ENCODE measurements around the gene RMC1. TPM values are rescaled to one million over a fixed set of nuclear protein-coding genes. Genes with fewer than 3 reads are reported as not detected.

The RMC1 gene
- total and polyA plus RNA-seq, 2 of the 13 experiments (the other 11 are each of a cell fraction or from before 2014, with no cell fraction given) = 9.4 to 19.5 TPM

- Histone ChIP-seq H3K4me3 (replicated peaks in 1 of 3; ENCODE audit: insufficient read depth in 1 of 3, low read depth in 2 of 3, low read length in 3 of 3) (peak overlapping the region; percentile 78 to 87 (median 82); a peak in 5 of 6 replicates), H3K79me2 (ENCODE audit: insufficient read depth, low read length) (peaks cover 9% of the 10 kb centered on the region), H3K27ac (ENCODE audit: extremely low read length, insufficient read depth, low read length) (no peak overlapping the region), H3K4me1 (ENCODE audit: insufficient read depth, low read length) (peaks cover 27% of the 10 kb centered on the region), H3K4me2 (ENCODE audit: low read depth, low read length) (peak overlapping the region; percentile 84), H4K20me1 (ENCODE audit: insufficient read depth, low read length) (no peaks in the 10 kb centered on the region), H3K9ac (ENCODE audit: insufficient read depth, low read depth, low read length) (peak overlapping the region; percentile 79; the same call in 1 of the 2 replicates), H3K9me3 (ENCODE audit: low read length) (no peaks in the 10 kb centered on the region), H2AFZ (ENCODE audit: low read length) (no peak overlapping the region), H3K27me3 (ENCODE audit: control insufficient read depth in 1 of 2, insufficient read depth in 2 of 2, low read length in 2 of 2) (no peaks in the 10 kb centered on the region), H3K36me3 (replicated peaks in 1 of 2; ENCODE audit: control insufficient read depth in 1 of 2, insufficient read depth in 2 of 2, low read length in 2 of 2) (peaks cover 0 to 20% of the 10 kb centered on the region in 2 experiments)
- WGBS (ENCODE audit: low lambda C conversion rate) = 59% methylated on average over 3 of the region's 3 CpGs
- intact Hi-C loops (cut with micrococcal nuclease; ENCODE audit: unreplicated experiment) (no loop called here), in situ Hi-C loops (cut with HindIII; ENCODE audit: extremely low pct_ligation_motif_present, low pct_unique_long_range_greater_than_20kb) (no loop called here)
- DNase-seq (ENCODE audit: low spot score) (no peak), ATAC-seq (peak; percentile 7; the same call in 1 of the 3 replicates), FAIRE-seq (no peak)
- ChIA-PET CTCF (ENCODE audit: low intra/inter-chr PET ratio, low total read pairs) (no interaction called here), POLR2A (interaction anchor here (1.4 to 1.6 kb wide), 2 partner anchors 17 to 81 kb away, joined by 3 to 6 read pairs; partner anchors contain the start of gene NPC1)
- no TSS peak for BruUV-seq (replicated peaks)
- TF ChIP-seq DPF2 (CRISPR knock-in tag; IDR thresholded peaks at IDR 0.05; ENCODE audit: borderline replicate concordance, low read depth) = no peak
- TF ChIP-seq CCDC6 (CRISPR knock-in tag; IDR thresholded peaks at IDR 0.05) = no peak
- no peak for TF ChIP-seq GZF1 (CRISPR knock-in tag; IDR thresholded peaks at IDR 0.05)
- TF ChIP-seq ZNF121 (CRISPR knock-in tag; IDR thresholded peaks at IDR 0.05) = no peak
- no peak for TF ChIP-seq FOXK1 (CRISPR knock-in tag; IDR thresholded peaks at IDR 0.05; ENCODE audit: borderline replicate concordance, low read depth)
These were observed 1.4 kb downstream of the RMC1 start for GRCh38 chr18:23504720-23505119.

DNA sequence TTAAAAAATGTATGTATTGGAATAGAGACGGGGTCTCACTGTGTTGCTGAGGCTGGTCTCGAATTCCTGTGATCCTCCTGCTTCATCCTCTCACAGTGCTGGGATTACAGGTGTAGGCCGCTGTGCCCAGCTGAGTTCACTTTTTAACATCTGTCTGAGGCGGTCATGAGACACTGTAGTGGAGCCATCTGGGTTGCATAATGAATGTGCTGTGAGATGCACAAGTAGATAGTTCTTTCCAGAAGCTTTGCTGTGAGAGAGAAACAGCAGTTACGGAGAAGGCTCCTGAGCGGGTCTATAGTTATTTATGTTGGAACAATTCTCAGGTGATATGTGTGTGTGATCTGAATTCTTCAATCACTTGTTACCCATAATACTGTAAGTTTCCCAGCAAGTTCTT, 3.1 kb downstream of the RMC1 start:
- Histone ChIP-seq H2AFZ (ENCODE audit: low read length) (no peak overlapping the region), H4K20me1 (ENCODE audit: insufficient read depth, low read length) (no peaks in the 10 kb centered on the region), H3K27ac (ENCODE audit: extremely low read length, insufficient read depth, low read length) (no peak overlapping the region), H3K36me3 (replicated peaks in 1 of 2; ENCODE audit: control insufficient read depth in 1 of 2, insufficient read depth in 2 of 2, low read length in 2 of 2) (peaks cover 0 to 20% of the 10 kb centered on the region in 2 experiments), H3K4me2 (ENCODE audit: low read depth, low read length) (no peak overlapping the region), H3K4me1 (ENCODE audit: insufficient read depth, low read length) (peaks cover 27% of the 10 kb centered on the region), H3K27me3 (ENCODE audit: control insufficient read depth in 1 of 2, insufficient read depth in 2 of 2, low read length in 2 of 2) (no peaks in the 10 kb centered on the region), H3K79me2 (ENCODE audit: insufficient read depth, low read length) (peaks cover 9% of the 10 kb centered on the region), H3K4me3 (replicated peaks in 1 of 3; ENCODE audit: insufficient read depth in 1 of 3, low read depth in 2 of 3, low read length in 3 of 3) (no peak overlapping the region), H3K9me3 (ENCODE audit: low read length) (no peaks in the 10 kb centered on the region), H3K9ac (ENCODE audit: insufficient read depth, low read depth, low read length) (no peak overlapping the region)
- FAIRE-seq (no peak), DNase-seq (ENCODE audit: low spot score) (no peak), ATAC-seq (no peak)
- POLR2A ChIA-PET = no interaction called here
- intact Hi-C loops (cut with micrococcal nuclease; ENCODE audit: unreplicated experiment) (no loop called here), in situ Hi-C loops (cut with HindIII; ENCODE audit: extremely low pct_ligation_motif_present, low pct_unique_long_range_greater_than_20kb) (no loop called here)
- no TSS peak for BruUV-seq (replicated peaks)
- WGBS (ENCODE audit: low lambda C conversion rate) = 88% methylated on average over 6 of the region's 6 CpGs
- CTCF ChIA-PET (ENCODE audit: low intra/inter-chr PET ratio, low total read pairs) = no interaction called here
- no peak for TF ChIP-seq THAP11 (CRISPR knock-in tag; IDR thresholded peaks at IDR 0.05)
- TF ChIP-seq RFXANK (CRISPR knock-in tag; IDR thresholded peaks at IDR 0.05) = no peak
- TF ChIP-seq ZNF75D (CRISPR knock-in tag; IDR thresholded peaks at IDR 0.05; ENCODE audit: borderline replicate concordance) = no peak
- TF ChIP-seq, protein P1, sequence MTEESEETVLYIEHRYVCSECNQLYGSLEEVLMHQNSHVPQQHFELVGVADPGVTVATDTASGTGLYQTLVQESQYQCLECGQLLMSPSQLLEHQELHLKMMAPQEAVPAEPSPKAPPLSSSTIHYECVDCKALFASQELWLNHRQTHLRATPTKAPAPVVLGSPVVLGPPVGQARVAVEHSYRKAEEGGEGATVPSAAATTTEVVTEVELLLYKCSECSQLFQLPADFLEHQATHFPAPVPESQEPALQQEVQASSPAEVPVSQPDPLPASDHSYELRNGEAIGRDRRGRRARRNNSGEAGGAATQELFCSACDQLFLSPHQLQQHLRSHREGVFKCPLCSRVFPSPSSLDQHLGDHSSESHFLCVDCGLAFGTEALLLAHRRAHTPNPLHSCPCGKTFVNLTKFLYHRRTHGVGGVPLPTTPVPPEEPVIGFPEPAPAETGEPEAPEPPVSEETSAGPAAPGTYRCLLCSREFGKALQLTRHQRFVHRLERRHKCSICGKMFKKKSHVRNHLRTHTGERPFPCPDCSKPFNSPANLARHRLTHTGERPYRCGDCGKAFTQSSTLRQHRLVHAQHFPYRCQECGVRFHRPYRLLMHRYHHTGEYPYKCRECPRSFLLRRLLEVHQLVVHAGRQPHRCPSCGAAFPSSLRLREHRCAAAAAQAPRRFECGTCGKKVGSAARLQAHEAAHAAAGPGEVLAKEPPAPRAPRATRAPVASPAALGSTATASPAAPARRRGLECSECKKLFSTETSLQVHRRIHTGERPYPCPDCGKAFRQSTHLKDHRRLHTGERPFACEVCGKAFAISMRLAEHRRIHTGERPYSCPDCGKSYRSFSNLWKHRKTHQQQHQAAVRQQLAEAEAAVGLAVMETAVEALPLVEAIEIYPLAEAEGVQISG (CRISPR knock-in tag; IDR thresholded peaks at IDR 0.05) = no peak
- no peak for TF ChIP-seq SALL2 (CRISPR knock-in tag; IDR thresholded peaks at IDR 0.05)
- TF ChIP-seq ZBTB37 (CRISPR knock-in tag; IDR thresholded peaks at IDR 0.05) = no peak
- TF ChIP-seq, protein P2, sequence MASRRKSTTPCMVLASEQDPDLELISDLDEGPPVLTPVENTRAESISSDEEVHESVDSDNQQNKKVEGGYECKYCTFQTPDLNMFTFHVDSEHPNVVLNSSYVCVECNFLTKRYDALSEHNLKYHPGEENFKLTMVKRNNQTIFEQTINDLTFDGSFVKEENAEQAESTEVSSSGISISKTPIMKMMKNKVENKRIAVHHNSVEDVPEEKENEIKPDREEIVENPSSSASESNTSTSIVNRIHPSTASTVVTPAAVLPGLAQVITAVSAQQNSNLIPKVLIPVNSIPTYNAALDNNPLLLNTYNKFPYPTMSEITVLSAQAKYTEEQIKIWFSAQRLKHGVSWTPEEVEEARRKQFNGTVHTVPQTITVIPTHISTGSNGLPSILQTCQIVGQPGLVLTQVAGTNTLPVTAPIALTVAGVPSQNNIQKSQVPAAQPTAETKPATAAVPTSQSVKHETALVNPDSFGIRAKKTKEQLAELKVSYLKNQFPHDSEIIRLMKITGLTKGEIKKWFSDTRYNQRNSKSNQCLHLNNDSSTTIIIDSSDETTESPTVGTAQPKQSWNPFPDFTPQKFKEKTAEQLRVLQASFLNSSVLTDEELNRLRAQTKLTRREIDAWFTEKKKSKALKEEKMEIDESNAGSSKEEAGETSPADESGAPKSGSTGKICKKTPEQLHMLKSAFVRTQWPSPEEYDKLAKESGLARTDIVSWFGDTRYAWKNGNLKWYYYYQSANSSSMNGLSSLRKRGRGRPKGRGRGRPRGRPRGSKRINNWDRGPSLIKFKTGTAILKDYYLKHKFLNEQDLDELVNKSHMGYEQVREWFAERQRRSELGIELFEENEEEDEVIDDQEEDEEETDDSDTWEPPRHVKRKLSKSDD (CRISPR knock-in tag; IDR thresholded peaks at IDR 0.05; ENCODE audit: low read depth) = no peak

All from HepG2 (cell line).